AG09309 (cell line): ENCODE results near the gene ALDH1A3.

Experiments
- DNase-seq: peaks from one replicate; pipeline ENCODE4 v3.0.0-alpha.2; 2010; ENCODE audit warnings: low read depth
- H3K4me3 ChIP-seq: 2 replicates; pipeline ENCODE4 v1.5.1; 2011; ENCODE audit warnings: mild to moderate bottlenecking, low read depth, low read length, moderate library complexity; ENCODE audit not compliant: control insufficient read depth
- CTCF ChIP-seq: IDR thresholded peaks from 2 replicates; pipeline ENCODE4 v1.5.1; 2011; ENCODE audit warnings: mild to moderate bottlenecking, low read depth, low read length, inconsistent platforms; ENCODE audit not compliant: insufficient read depth, control insufficient read depth; ENCODE audit errors: missing control alignments

ALDH1A3 gene

GRCh38 chr15:100940767-100941379 is 61.2 kb downstream of the ALDH1A3 start:
- TF ChIP-seq CTCF: no peak
- no peak for DNase-seq
- no peak overlapping the region for H3K4me3 ChIP-seq

GRCh38 chr15:100941536-100941935 is 61.9 kb downstream of the ALDH1A3 start:
- no peak for DNase-seq
- H3K4me3 ChIP-seq: no peak overlapping the region
- TF ChIP-seq CTCF: no peak

- H3K4me3 ChIP-seq: no peak overlapping the region
- no peak for TF ChIP-seq CTCF
- DNase-seq: no peak
These were observed 63.2 kb downstream of the ALDH1A3 start for GRCh38 chr15:100942656-100943425.

GRCh38 chr15:100944244-100944895 is 64.7 kb downstream of the ALDH1A3 start:
- no peak overlapping the region for H3K4me3 ChIP-seq
- no peak for TF ChIP-seq CTCF

GRCh38 chr15:100944986-100945385 is 65.4 kb downstream of the ALDH1A3 start:
- no peak for TF ChIP-seq CTCF
- H3K4me3 ChIP-seq: no peak overlapping the region

More at GRCh38 chr15:100944244-100944895, 64.7 kb downstream of the ALDH1A3 start:
- no peak for DNase-seq

GRCh38 chr15:100947760-100948429 is 68.3 kb downstream of the ALDH1A3 start:
- no peak for DNase-seq
- H3K4me3 ChIP-seq: no peak overlapping the region
- no peak for TF ChIP-seq CTCF

More at GRCh38 chr15:100944986-100945385, 65.4 kb downstream of the ALDH1A3 start:
- DNase-seq: no peak
